Measurements from ENCODE around the gene P2RX1.

DNA sequence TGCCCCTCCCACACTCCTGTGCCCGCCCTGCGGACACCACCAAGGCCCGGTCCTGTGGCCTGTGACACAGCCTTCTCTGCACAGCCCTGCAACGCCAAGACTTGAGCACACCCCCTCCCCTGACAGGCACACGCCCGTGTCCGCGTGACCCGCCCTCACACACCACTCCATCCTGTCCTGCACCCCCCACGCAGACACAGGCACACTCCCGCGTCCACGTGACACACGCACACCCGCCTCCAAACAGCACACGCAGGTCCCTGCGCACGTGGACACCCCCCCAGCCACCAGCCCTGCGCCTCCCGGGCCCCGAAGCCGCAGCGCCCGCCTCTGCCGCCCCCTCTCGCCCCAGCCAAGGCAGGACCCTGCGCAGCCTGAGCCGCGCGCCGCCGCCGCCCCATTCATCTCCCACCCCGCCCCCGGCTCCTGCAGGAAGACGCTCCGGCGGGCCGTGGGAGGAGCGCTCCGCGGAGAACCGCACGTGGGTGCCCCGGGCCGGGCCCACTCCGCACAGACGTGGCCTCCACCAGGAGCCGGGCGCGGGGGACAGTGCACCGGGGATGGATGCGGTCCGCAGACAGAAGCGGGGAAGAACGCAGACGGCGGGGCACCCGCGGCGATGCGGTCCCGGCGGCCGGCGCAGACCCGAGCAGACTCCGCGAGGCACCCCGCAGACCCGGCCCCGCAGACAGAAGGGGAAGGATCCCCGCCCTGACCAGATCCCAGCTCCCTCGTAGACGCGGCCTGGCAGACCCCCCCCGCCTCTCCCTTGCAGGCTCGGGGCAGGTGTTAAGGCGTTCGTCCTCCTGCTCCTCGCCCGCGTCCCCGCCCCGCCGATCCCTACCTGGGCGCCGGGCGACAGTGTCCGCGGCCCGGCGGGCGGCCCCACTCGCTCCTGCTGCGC is 23.9 kb downstream of the P2RX1 start:
- TF ChIP-seq, protein P1, sequence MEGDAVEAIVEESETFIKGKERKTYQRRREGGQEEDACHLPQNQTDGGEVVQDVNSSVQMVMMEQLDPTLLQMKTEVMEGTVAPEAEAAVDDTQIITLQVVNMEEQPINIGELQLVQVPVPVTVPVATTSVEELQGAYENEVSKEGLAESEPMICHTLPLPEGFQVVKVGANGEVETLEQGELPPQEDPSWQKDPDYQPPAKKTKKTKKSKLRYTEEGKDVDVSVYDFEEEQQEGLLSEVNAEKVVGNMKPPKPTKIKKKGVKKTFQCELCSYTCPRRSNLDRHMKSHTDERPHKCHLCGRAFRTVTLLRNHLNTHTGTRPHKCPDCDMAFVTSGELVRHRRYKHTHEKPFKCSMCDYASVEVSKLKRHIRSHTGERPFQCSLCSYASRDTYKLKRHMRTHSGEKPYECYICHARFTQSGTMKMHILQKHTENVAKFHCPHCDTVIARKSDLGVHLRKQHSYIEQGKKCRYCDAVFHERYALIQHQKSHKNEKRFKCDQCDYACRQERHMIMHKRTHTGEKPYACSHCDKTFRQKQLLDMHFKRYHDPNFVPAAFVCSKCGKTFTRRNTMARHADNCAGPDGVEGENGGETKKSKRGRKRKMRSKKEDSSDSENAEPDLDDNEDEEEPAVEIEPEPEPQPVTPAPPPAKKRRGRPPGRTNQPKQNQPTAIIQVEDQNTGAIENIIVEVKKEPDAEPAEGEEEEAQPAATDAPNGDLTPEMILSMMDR (IDR thresholded peaks at IDR 0.05): no peak
- TF ChIP-seq EZH2 (IDR thresholded peaks at IDR 0.05; ENCODE audit: borderline replicate concordance, insufficient read depth, low read depth, low read length, poor library complexity, severe bottlenecking): no peak
